ENCODE results near the gene RTL1.

GRCh38 chr14:100836311-100836805 lies 67.2 kb downstream of the RTL1 start:
- TF ChIP-seq, protein P1, sequence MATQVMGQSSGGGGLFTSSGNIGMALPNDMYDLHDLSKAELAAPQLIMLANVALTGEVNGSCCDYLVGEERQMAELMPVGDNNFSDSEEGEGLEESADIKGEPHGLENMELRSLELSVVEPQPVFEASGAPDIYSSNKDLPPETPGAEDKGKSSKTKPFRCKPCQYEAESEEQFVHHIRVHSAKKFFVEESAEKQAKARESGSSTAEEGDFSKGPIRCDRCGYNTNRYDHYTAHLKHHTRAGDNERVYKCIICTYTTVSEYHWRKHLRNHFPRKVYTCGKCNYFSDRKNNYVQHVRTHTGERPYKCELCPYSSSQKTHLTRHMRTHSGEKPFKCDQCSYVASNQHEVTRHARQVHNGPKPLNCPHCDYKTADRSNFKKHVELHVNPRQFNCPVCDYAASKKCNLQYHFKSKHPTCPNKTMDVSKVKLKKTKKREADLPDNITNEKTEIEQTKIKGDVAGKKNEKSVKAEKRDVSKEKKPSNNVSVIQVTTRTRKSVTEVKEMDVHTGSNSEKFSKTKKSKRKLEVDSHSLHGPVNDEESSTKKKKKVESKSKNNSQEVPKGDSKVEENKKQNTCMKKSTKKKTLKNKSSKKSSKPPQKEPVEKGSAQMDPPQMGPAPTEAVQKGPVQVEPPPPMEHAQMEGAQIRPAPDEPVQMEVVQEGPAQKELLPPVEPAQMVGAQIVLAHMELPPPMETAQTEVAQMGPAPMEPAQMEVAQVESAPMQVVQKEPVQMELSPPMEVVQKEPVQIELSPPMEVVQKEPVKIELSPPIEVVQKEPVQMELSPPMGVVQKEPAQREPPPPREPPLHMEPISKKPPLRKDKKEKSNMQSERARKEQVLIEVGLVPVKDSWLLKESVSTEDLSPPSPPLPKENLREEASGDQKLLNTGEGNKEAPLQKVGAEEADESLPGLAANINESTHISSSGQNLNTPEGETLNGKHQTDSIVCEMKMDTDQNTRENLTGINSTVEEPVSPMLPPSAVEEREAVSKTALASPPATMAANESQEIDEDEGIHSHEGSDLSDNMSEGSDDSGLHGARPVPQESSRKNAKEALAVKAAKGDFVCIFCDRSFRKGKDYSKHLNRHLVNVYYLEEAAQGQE (IDR thresholded peaks at IDR 0.05; ENCODE audit: insufficient read depth in 1 of 2, low read depth in 2 of 2, low read length in 2 of 2) = no peak
- TF ChIP-seq POLR2AphosphoS5 (IDR thresholded peaks at IDR 0.05; ENCODE audit: low read depth, low read length) (no peak), TAF1 (IDR thresholded peaks at IDR 0.05; ENCODE audit: borderline replicate concordance, insufficient read depth, low read length) (no peak), SIN3A (IDR thresholded peaks at IDR 0.05; ENCODE audit: borderline replicate concordance, insufficient read depth, low read length) (no peak), FOXP2 (optimal IDR thresholded peaks at IDR 0.05; ENCODE audit: borderline replicate concordance, extremely low read depth, extremely low read length, insufficient read depth) (no peak)
